ENCODE measurements around the gene MARCHF11. TPM values are rescaled to one million over a fixed set of nuclear protein-coding genes. Genes with fewer than 3 reads are reported as not detected.

The MARCHF11 gene
- total and polyA plus RNA-seq, 11 donors = 0.36 to 7.1 (median 2.3) TPM

- Histone ChIP-seq H3K9me3 (peaks cover 0 to 14% (median 0%) of the 10 kb centered on the region in 12 donors), H3K4me3 (no peak overlapping the region), H3K4me1 (peaks cover 0 to 4% (median 0%) of the 10 kb centered on the region in 12 donors), H3K36me3 (no peaks in the 10 kb centered on the region), H3K27me3 (no peaks in the 10 kb centered on the region), H3K27ac (no peak overlapping the region)
- no peak for DNase-seq
- no peak for ATAC-seq
- TF ChIP-seq, protein P1, sequence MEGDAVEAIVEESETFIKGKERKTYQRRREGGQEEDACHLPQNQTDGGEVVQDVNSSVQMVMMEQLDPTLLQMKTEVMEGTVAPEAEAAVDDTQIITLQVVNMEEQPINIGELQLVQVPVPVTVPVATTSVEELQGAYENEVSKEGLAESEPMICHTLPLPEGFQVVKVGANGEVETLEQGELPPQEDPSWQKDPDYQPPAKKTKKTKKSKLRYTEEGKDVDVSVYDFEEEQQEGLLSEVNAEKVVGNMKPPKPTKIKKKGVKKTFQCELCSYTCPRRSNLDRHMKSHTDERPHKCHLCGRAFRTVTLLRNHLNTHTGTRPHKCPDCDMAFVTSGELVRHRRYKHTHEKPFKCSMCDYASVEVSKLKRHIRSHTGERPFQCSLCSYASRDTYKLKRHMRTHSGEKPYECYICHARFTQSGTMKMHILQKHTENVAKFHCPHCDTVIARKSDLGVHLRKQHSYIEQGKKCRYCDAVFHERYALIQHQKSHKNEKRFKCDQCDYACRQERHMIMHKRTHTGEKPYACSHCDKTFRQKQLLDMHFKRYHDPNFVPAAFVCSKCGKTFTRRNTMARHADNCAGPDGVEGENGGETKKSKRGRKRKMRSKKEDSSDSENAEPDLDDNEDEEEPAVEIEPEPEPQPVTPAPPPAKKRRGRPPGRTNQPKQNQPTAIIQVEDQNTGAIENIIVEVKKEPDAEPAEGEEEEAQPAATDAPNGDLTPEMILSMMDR (IDR thresholded peaks at IDR 0.05) = no peak
- no peak for TF ChIP-seq POLR2A (IDR thresholded peaks at IDR 0.05)
- 76 to 86% (median 82%) methylated on average over 2 of the region's 2 CpGs for whole genome bisulfite sequencing, 4 donors
- intact Hi-C loops (cut with DNase I) = loop anchor here in 9 of 10 donors (2.0 to 10.0 kb wide), 5 partner anchors 155 to 298 kb away; no protein-coding TSS in a partner anchor
These were observed 20.0 kb downstream of the MARCHF11 start for GRCh38 chr5:16159636-16160035.

DNA sequence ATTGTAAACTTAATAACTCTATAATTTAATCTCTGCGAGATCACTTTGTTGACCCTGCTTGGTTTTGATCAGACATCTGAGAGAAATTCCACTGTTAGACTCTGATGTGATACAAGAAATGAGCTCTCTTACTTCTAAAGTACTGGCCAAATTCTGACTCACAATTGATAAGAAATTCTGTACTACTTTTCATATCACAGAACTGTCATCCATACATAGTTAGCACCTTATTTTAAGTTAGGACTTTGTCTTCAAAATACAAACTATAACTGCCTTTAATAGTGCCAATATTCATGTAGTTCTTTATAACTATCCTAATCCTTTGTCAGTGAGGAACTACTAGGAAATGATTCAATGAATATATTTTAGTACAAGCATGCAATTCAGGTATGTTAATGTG, 23.4 kb downstream of the MARCHF11 start:
- H3K36me3 ChIP-seq = no peaks in the 10 kb centered on the region
- intact Hi-C loops (cut with DNase I) = loop anchor here in 6 of 10 donors (5.0 to 10.0 kb wide), 2 partner anchors 151 to 301 kb away; no protein-coding TSS in a partner anchor
- WGBS, 4 donors = 42 to 69% (median 51%) methylated on average over 1 of the region's 1 CpG
- TF ChIP-seq, protein P1 (IDR thresholded peaks at IDR 0.05) = no peak
- TF ChIP-seq POLR2A (IDR thresholded peaks at IDR 0.05) = no peak
- ATAC-seq (peak; percentile 27 to 59 (median 48)), DNase-seq (no peak)
- H3K4me1 ChIP-seq = peaks cover 0 to 15% (median 0%) of the 10 kb centered on the region in 12 donors
- H3K9me3 ChIP-seq = peaks cover 0 to 22% (median 0%) of the 10 kb centered on the region in 12 donors
- peak overlapping the region; percentile 41 to 82 (median 63) for H3K27ac ChIP-seq
- no peak overlapping the region for H3K4me3 ChIP-seq
- no peaks in the 10 kb centered on the region for H3K27me3 ChIP-seq

- no peaks in the 10 kb centered on the region for H3K36me3 ChIP-seq
- H3K27ac ChIP-seq = peak overlapping the region in 8 of 12 donors; percentile 25 to 69 (median 39)
- peaks cover 0 to 24% (median 0%) of the 10 kb centered on the region in 12 donors for H3K4me1 ChIP-seq
- intact Hi-C loops (cut with DNase I) = loop anchor here in 2 of 10 donors (10.0 kb wide), 1 partner anchor 148 kb away; no protein-coding TSS in a partner anchor
- H3K27me3 ChIP-seq = no peaks in the 10 kb centered on the region
- ATAC-seq = no peak
- H3K9me3 ChIP-seq = peaks cover 0 to 26% (median 0%) of the 10 kb centered on the region in 12 donors
- no peak for DNase-seq
- peak overlapping the region in 6 of 12 donors; percentile 0 to 35 (median 14) for H3K4me3 ChIP-seq
- 33 to 40% (median 37%) methylated on average over 3 of the region's 3 CpGs for whole genome bisulfite sequencing, 4 donors
- TF ChIP-seq, protein P1 (IDR thresholded peaks at IDR 0.05) = no peak
- TF ChIP-seq POLR2A (IDR thresholded peaks at IDR 0.05) = no peak
These were observed 26.7 kb downstream of the MARCHF11 start for GRCh38 chr5:16152601-16153568.

DNA sequence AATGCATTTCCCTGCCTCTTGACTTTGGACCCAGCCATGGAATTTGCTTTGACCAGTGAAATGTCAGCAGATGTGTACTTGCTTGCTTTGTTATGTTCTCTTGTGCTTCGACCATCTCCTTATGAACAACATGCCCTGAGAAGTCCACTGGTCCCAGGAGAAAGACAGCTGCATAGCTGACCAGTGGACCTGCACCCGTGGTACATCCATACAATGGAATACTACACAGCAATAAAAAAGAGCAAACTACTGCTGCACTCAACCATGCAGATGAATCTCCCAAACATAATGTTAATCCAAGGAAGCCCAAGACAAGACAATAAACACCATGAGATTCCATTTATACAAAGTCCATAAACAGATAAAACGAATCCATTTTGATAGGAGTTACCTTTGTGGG, 30.0 kb downstream of the MARCHF11 start:
- peak overlapping the region in 1 of 12 donors; percentile 67 for H3K27ac ChIP-seq
- 68 to 86% (median 78%) methylated on average over 3 of the region's 3 CpGs for WGBS, 4 donors
- H3K4me3 ChIP-seq = no peak overlapping the region
- DNase-seq (no peak), ATAC-seq (no peak)
- H3K36me3 ChIP-seq = no peaks in the 10 kb centered on the region
- H3K4me1 ChIP-seq = peaks cover 0 to 35% (median 2%) of the 10 kb centered on the region in 12 donors
- H3K27me3 ChIP-seq = no peaks in the 10 kb centered on the region
- peaks cover 0 to 15% (median 0%) of the 10 kb centered on the region in 12 donors for H3K9me3 ChIP-seq
- TF ChIP-seq POLR2A (IDR thresholded peaks at IDR 0.05) = no peak
- TF ChIP-seq, protein P1 (IDR thresholded peaks at IDR 0.05) = no peak
- intact Hi-C loops (cut with DNase I) = loop anchor here in 3 of 10 donors (5.0 to 10.0 kb wide), 3 partner anchors 142 to 315 kb away; no protein-coding TSS in a partner anchor
